Measurements from ENCODE around the gene MMD. TPM values are rescaled to one million over a fixed set of nuclear protein-coding genes. Genes with fewer than 3 reads are reported as not detected.

Gene MMD
- total and polyA plus RNA-seq, 2 donors from 2014 or later = 6.4 to 9.9 TPM

DNA sequence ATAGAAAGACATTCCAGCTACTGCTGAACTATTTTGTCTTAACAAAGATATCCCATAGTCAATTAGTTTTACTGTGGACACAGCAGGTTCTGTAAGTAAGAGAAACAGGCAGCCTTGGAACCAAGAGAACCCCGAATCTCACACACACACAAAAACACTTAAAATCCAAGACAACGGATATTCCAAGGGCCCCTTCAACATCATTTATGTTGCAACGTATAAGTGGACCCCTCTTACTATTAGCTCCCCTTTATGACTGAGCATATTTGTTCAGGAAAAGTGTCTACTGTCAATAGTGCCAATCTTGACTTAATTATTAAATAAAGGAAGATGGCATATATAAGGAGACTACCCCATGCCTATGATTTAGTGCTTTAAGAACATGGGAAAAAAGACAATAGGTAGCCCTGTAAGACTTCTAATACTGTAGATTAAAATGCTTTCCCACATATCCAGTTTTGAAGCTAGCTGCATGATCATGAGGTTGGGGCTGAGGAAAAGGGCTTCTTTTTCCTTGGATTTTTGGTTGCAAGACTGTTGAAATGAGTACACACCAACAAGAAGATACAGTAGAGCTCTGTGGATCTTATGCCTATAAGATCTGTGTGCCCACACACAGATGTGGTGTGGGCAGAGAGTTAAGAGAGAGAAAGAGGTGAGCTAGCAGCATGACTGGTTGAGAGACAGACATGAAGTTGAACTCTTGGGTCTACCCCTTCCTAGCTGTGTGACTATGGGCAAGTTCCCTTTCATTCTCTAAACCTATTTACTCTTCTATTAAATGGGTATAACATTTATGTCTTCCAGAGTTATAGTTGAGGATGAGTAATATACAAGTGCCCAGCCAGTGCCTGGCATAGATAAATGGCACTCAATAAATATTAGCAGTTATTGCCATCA lies 3.0 kb downstream of the MMD start:
- H3K27me3 ChIP-seq (ENCODE audit: control insufficient read depth, insufficient read depth, low read length) = no peaks in the 10 kb centered on the region
- intact Hi-C loops (cut with DNase I) = no loop called here
- no peaks in the 10 kb centered on the region for H3K36me3 ChIP-seq (ENCODE audit: control insufficient read depth in 2 of 3, insufficient read depth in 3 of 3, low read length in 3 of 3)
- FAIRE-seq (no peak), DNase-seq (no peak)
- TF ChIP-seq, protein P1, sequence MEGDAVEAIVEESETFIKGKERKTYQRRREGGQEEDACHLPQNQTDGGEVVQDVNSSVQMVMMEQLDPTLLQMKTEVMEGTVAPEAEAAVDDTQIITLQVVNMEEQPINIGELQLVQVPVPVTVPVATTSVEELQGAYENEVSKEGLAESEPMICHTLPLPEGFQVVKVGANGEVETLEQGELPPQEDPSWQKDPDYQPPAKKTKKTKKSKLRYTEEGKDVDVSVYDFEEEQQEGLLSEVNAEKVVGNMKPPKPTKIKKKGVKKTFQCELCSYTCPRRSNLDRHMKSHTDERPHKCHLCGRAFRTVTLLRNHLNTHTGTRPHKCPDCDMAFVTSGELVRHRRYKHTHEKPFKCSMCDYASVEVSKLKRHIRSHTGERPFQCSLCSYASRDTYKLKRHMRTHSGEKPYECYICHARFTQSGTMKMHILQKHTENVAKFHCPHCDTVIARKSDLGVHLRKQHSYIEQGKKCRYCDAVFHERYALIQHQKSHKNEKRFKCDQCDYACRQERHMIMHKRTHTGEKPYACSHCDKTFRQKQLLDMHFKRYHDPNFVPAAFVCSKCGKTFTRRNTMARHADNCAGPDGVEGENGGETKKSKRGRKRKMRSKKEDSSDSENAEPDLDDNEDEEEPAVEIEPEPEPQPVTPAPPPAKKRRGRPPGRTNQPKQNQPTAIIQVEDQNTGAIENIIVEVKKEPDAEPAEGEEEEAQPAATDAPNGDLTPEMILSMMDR (IDR thresholded peaks at IDR 0.05; ENCODE audit: borderline replicate concordance, extremely low read depth, insufficient read depth) = no peak
- H3K4me1 ChIP-seq (ENCODE audit: control insufficient read depth in 2 of 3, insufficient read depth in 2 of 3, low read depth in 1 of 3, low read length in 3 of 3) = peaks cover 0 to 2% (median 0%) of the 10 kb centered on the region in 3 donors
- no peak overlapping the region for H3K27ac ChIP-seq (ENCODE audit: low read depth in 2 of 2, low read length in 2 of 2)
- no peak overlapping the region for H3K4me3 ChIP-seq (ENCODE audit: low read length in 3 of 3)
- no peaks in the 10 kb centered on the region for H3K9me3 ChIP-seq (ENCODE audit: control insufficient read depth in 2 of 3, insufficient read depth in 1 of 3, low read length in 3 of 3)
- no peak overlapping the region for H3K9ac ChIP-seq (ENCODE audit: low read length in 3 of 3)

DNA sequence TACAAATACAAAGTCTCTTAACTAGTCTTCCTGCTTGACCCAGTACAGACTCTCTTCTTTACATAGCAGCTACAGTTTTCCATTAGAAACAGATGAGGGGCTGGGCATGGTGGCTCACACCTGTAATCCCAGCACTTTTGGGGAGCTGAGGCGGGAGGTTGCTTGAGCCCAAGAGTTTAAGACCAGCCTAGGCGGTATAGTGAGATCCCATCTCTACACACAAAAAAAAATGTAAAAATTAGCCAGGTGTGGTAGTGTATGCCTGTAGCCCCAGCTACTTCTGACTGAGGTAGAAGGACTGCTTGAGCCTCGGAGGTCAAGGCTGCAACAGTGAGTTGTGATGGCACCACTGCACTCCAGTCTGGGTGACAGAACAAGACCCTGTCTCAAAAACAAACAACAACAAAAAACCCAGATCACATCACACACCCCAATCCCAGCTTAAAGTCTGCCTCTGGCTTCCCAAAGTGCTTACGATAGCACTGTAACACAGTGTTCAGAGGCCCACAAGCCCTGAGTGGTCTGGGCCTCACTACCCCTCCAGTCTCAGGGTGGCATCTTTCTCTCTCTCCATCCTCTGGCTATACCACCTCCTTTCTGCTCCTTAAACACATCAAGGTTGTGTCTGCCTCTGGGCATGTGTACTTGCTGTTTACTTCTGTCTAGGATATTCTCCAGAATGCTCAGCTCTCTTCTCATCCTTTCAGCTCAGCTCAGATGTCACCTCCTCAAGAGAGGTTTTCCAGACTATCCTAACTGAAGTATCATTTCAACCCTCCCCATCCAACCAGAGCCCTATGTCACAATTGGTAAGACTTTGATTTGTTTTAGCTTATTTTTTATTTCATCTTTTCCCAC lies 4.0 kb downstream of the MMD start:
- Histone ChIP-seq H3K9ac (ENCODE audit: low read length in 3 of 3) (no peak overlapping the region), H3K27me3 (ENCODE audit: control insufficient read depth, insufficient read depth, low read length) (no peaks in the 10 kb centered on the region), H3K27ac (ENCODE audit: low read depth in 2 of 2, low read length in 2 of 2) (no peak overlapping the region), H3K36me3 (ENCODE audit: control insufficient read depth in 2 of 3, insufficient read depth in 3 of 3, low read length in 3 of 3) (no peaks in the 10 kb centered on the region), H3K9me3 (ENCODE audit: control insufficient read depth in 2 of 3, insufficient read depth in 1 of 3, low read length in 3 of 3) (no peaks in the 10 kb centered on the region), H3K4me1 (ENCODE audit: control insufficient read depth in 2 of 3, insufficient read depth in 2 of 3, low read depth in 1 of 3, low read length in 3 of 3) (peaks cover 0 to 2% (median 0%) of the 10 kb centered on the region in 3 donors), H3K4me3 (ENCODE audit: low read length in 3 of 3) (no peak overlapping the region)
- intact Hi-C loops (cut with DNase I) = no loop called here
- FAIRE-seq = no peak
- TF ChIP-seq, protein P1 (IDR thresholded peaks at IDR 0.05; ENCODE audit: borderline replicate concordance, extremely low read depth, insufficient read depth) = no peak
- no peak for DNase-seq

DNA sequence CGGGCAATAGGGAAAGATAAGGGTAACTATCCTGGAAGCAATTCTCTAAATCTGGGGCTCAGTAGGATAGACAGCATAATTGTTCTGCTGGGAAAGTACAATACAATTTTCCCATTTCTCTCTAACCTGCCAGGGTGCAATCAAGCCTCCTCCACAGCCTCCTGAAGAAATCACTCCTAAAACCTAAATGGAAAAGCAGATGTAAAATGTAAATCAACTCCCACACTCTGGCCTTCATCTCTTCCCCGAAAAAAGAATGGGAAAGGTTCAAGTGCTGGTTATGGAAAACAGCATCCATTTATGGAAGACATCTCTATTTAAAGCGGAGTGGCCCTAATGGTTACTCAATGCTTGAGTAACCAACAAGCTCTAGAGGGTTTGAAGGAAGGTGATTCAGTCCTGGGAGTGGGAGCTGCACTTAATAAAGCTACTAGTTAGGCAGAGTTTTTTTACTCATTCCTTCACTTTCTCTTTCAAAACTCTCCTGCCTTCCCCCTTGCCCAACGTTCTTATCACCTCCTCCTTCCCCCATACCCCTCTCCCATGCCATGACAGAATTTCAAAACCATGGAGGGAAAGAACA lies 5.1 kb downstream of the MMD start:
- TF ChIP-seq, protein P1 (IDR thresholded peaks at IDR 0.05; ENCODE audit: borderline replicate concordance, extremely low read depth, insufficient read depth) = no peak
- no peak overlapping the region for H3K9ac ChIP-seq (ENCODE audit: low read length in 3 of 3)
- DNase-seq (no peak), FAIRE-seq (no peak)
- H3K4me1 ChIP-seq (ENCODE audit: control insufficient read depth in 2 of 3, insufficient read depth in 2 of 3, low read depth in 1 of 3, low read length in 3 of 3) = no peaks in the 10 kb centered on the region
- H3K9me3 ChIP-seq (ENCODE audit: control insufficient read depth in 2 of 3, insufficient read depth in 1 of 3, low read length in 3 of 3) = no peaks in the 10 kb centered on the region
- no peak overlapping the region for H3K4me3 ChIP-seq (ENCODE audit: low read length in 3 of 3)
- H3K27ac ChIP-seq (ENCODE audit: low read depth in 2 of 2, low read length in 2 of 2) = no peak overlapping the region
- no peaks in the 10 kb centered on the region for H3K36me3 ChIP-seq (ENCODE audit: control insufficient read depth in 2 of 3, insufficient read depth in 3 of 3, low read length in 3 of 3)
- H3K27me3 ChIP-seq (ENCODE audit: control insufficient read depth, insufficient read depth, low read length) = no peaks in the 10 kb centered on the region
- intact Hi-C loops (cut with DNase I) = no loop called here

All from kidney (tissue), 14 donors.